OCI-LY7 (cell line): ENCODE data around the gene RHBG. TPM values are rescaled to one million over a fixed set of nuclear protein-coding genes. Genes with fewer than 3 reads are reported as not detected.
"Not testable (repeated sequence)": the region's sequence is repeated elsewhere in the genome, so short reads cannot be mapped to it uniquely, and the experiment has no call there.

Source experiments
- BruUV-seq: library from RNA; stranded (reverse); fragments of 400-500 nt; replicated peaks from 2 replicates; lab custom pipeline; 2021; lab: Mats Ljungman, UMichigan
- CTCF ChIA-PET: fragments of 300-600 bp; sonication (Branson Sonifier 250); formaldehyde crosslinking; loops from one replicate; lab custom pipeline; 2022; ENCODE audit warnings: antibody characterized with exemption; ENCODE audit not compliant: unreplicated experiment; lab: Charles Lee
- POLR2A ChIA-PET: fragments of 300-600 bp; sonication (Branson Sonifier 250); formaldehyde crosslinking; loops from one replicate; lab custom pipeline; 2022; ENCODE audit warnings: antibody characterized with exemption; lab: Charles Lee
- DNase-seq: peaks from one replicate; pipeline ENCODE4 v3.0.0-alpha.2; 2015; ENCODE audit warnings: low spot score
- H2AFZ ChIP-seq: fragments of 200-600 bp; sonication (generic), shearing (Covaris generic); 2 replicates; pipeline ENCODE4 v1.6.1; 2014; ENCODE audit warnings: mild to moderate bottlenecking, antibody characterized with exemption, low read length, moderate library complexity
- H3K27ac ChIP-seq: fragments of 200-600 bp; sonication (generic); 2 replicates; pipeline ENCODE4 v1.5.1; 2014; ENCODE audit warnings: mixed run types, low read depth, mild to moderate bottlenecking, moderate library complexity, low read length, inconsistent platforms; ENCODE audit not compliant: poor library complexity, severe bottlenecking
- H3K36me3 ChIP-seq: fragments of 200-600 bp; sonication (generic); 2 replicates; pipeline ENCODE4 v1.6.1; 2014; ENCODE audit warnings: mild to moderate bottlenecking, antibody characterized with exemption, low read length, moderate library complexity, mixed read lengths; ENCODE audit not compliant: insufficient read depth
- H3K4me1 ChIP-seq: fragments of 200-600 bp; sonication (generic); 2 replicates; pipeline ENCODE4 v1.5.1; 2014; ENCODE audit warnings: mild to moderate bottlenecking, low read length; ENCODE audit not compliant: insufficient read depth, poor library complexity, severe bottlenecking
- H3K4me2 ChIP-seq: fragments of 200-600 bp; sonication (generic); 2 replicates; pipeline ENCODE4 v1.6.1; 2014; ENCODE audit warnings: mild to moderate bottlenecking, low read length
- H3K4me3 ChIP-seq: fragments of 200-600 bp; sonication (generic); 2 replicates; pipeline ENCODE4 v1.5.1; 2014; ENCODE audit warnings: mild to moderate bottlenecking, low read depth, low read length; ENCODE audit not compliant: poor library complexity, severe bottlenecking
- H3K79me2 ChIP-seq: fragments of 200-600 bp; sonication (generic); 2 replicates; pipeline ENCODE4 v1.6.1; 2016; ENCODE audit warnings: low read depth, mild to moderate bottlenecking, low read length, moderate library complexity, mixed read lengths; ENCODE audit not compliant: insufficient read depth
- H3K9me2 ChIP-seq: fragments of 200-600 bp; sonication (generic); 2 replicates; pipeline ENCODE4 v1.6.1; 2016; ENCODE audit warnings: mild to moderate bottlenecking, low read length, mixed read lengths; ENCODE audit not compliant: insufficient read depth
- H3K9me3 ChIP-seq: fragments of 200-600 bp; sonication (generic); 2 replicates; pipeline ENCODE4 v1.6.1; 2014; ENCODE audit warnings: mild to moderate bottlenecking, mixed run types, low read length, mixed read lengths
- H4K20me1 ChIP-seq: fragments of 200-600 bp; sonication (generic); 2 replicates; pipeline ENCODE4 v1.6.1; 2014; ENCODE audit warnings: mild to moderate bottlenecking, antibody characterized with exemption, low read length, moderate library complexity, mixed read lengths; ENCODE audit not compliant: insufficient read depth
- CTCF ChIP-seq: fragments of 200-600 bp; sonication (generic); conservative IDR thresholded peaks from 2 replicates; pipeline ENCODE4 v1.5.1; 2014; ENCODE audit warnings: mild to moderate bottlenecking, antibody characterized with exemption, low read length, moderate library complexity, mixed read lengths
- EZH2phosphoT487 ChIP-seq: fragments of 200-600 bp; sonication (generic); IDR thresholded peaks from 2 replicates; pipeline ENCODE4 v1.6.1; 2018; ENCODE audit warnings: low read depth, borderline replicate concordance, mild to moderate bottlenecking, mixed run types, antibody characterized with exemption, low read length, moderate library complexity, mixed read lengths
- intact Hi-C: fragments of 100-400 bp; cut with micrococcal nuclease; formaldehyde crosslinking; loops from one replicate; pipeline ENCODE4 v1.10.0; 2022; ENCODE audit not compliant: unreplicated experiment
- total RNA-seq, 2 experiments: library from RNA; depleted of rRNA in 1 of 2; stranded (reverse); fragments of >200 nt in 1 of 2; shearing (Covaris generic) in 1 of 2; gene quantifications; 2 replicates each; pipeline ENCODE4 v1.2.3, GENCODE V29; 2014 to 2022

The RHBG gene
- total RNA-seq, 2 experiments from 2014 or later = not detected

- Histone ChIP-seq H3K79me2 (no peaks in the 10 kb centered on the region), H3K4me2 (no peak overlapping the region), H3K27ac (no peak overlapping the region), H3K9me3 (no peaks in the 10 kb centered on the region), H4K20me1 (no peaks in the 10 kb centered on the region), H3K4me3 (no peak overlapping the region), H3K4me1 (no peaks in the 10 kb centered on the region), H3K9me2 (no peaks in the 10 kb centered on the region), H3K36me3 (no peaks in the 10 kb centered on the region), H2AFZ (no peak overlapping the region)
- CTCF ChIA-PET = no interaction called here
- POLR2A ChIA-PET = no interaction called here
- TF ChIP-seq EZH2phosphoT487 (no peak), CTCF (no peak)
- DNase-seq = no peak
- intact Hi-C loops = no loop called here
- BruUV-seq = no TSS peak
These were observed 1.4 kb upstream of the RHBG start for GRCh38 chr1:156367383-156368156.

DNA sequence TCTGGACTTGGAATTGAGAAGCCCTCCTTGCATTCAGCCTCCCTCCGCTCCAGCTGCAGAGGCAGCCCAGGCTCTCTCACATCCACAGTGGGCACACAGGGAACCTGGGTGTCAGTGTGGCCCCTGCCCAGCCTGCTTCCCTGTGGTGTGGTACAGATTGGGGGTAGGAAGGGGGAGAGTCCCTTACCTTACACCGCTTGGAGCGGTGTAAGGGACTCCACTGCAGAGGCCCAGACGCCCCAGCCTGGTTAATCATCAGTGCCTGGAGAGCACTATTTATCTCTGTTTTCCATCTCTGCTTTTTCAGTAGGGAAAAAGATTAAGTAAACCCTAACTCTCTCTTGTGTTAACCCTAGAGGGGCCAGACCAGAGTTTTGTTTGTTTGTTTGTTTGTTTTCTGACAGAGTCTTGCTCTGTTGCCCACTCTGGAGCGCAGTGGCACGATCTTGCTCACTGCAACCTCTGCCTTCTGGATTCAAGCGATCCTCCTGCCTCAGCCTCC, 803 bp upstream of the RHBG start:
- Histone ChIP-seq H3K9me2 (no peaks in the 10 kb centered on the region), H3K9me3 (no peaks in the 10 kb centered on the region), H3K79me2 (no peaks in the 10 kb centered on the region), H4K20me1 (no peaks in the 10 kb centered on the region), H3K4me3 (no peak overlapping the region), H3K36me3 (no peaks in the 10 kb centered on the region), H3K4me1 (no peaks in the 10 kb centered on the region), H3K4me2 (no peak overlapping the region), H2AFZ (no peak overlapping the region), H3K27ac (no peak overlapping the region)
- intact Hi-C loops = no loop called here
- POLR2A ChIA-PET = interaction anchor here (0.6 kb wide), 1 partner anchor 62 kb away, joined by 6 read pairs; no protein-coding TSS in a partner anchor
- TF ChIP-seq EZH2phosphoT487 = no peak
- TF ChIP-seq CTCF = no peak
- BruUV-seq = no TSS peak
- DNase-seq = no peak
- CTCF ChIA-PET = no interaction called here

DNA sequence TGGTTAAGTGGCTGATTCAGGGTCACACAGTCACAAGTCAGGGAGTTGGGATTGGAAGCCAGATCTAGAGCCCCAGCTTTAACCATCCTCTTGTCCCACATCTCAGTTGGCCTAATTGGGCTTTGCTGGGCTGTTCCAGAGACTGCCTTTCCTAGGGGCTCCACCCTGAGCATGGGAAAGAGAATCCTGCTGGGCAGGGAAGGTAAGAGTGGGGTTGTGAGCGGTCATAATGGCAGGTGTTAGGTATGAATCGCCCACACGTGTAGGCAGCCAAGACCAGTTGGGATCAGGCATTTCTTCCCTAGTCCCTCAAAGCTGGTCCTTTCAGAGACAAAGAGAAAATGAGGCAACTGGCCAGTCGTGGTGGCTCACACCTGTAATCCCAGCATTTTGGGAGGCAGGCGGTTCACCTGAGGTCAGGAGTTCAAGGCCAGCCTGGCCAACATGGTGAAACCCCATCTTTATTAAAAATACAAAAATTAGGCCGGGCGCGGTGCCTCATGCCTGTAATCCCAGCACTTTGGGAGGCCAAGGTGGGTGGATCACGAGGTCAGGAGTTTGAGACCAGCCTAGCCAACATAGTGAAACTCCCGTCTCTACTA, 775 bp downstream of the RHBG start:
- H3K36me3 ChIP-seq, DNase-seq, POLR2A ChIA-PET, H3K9me3 ChIP-seq, H2AFZ ChIP-seq, H3K4me2 ChIP-seq, CTCF ChIA-PET, H3K4me1 ChIP-seq, H3K4me3 ChIP-seq, intact Hi-C loops, H3K79me2 ChIP-seq, BruUV-seq, H4K20me1 ChIP-seq, H3K27ac ChIP-seq, H3K9me2 ChIP-seq: not testable (repeated sequence)
